Testis (tissue), 3 donors: ENCODE data around the gene VPS37B. TPM values are rescaled to one million over a fixed set of nuclear protein-coding genes. Genes with fewer than 3 reads are reported as not detected.

Source experiments
- DNase-seq: peaks from one replicate; pipeline ENCODE4 v3.0.0-alpha.2; 2019
- H3K27ac ChIP-seq, 2 donors: fragments of 200-600 bp; sonication (generic); one replicate each; pipeline ENCODE4 v1.5.1; 2019
- H3K27me3 ChIP-seq: fragments of 200-600 bp; sonication (generic); one replicate; pipeline ENCODE4 v1.5.1; 2019
- H3K36me3 ChIP-seq: fragments of 200-600 bp; sonication (generic); one replicate; pipeline ENCODE4 v1.5.1; 2017; ENCODE audit warnings: low read depth; ENCODE audit errors: missing control alignments
- H3K4me1 ChIP-seq: fragments of 200-600 bp; sonication (generic); one replicate; pipeline ENCODE4 v1.5.1; 2019
- H3K4me3 ChIP-seq, 2 donors: fragments of 200-600 bp; sonication (generic); one replicate each; pipeline ENCODE4 v1.5.1; 2017 to 2019
- H3K9me3 ChIP-seq: fragments of 200-600 bp; sonication (generic); one replicate; pipeline ENCODE4 v1.5.1; 2017
- POLR2A ChIP-seq: fragments of 450-650 bp; IDR thresholded peaks from one replicate; pipeline ENCODE4 v1.6.1; 2017; ENCODE audit warnings: antibody characterized with exemption, mild to moderate bottlenecking, moderate library complexity
- WGBS, 2 donors: methylation state at CpG; one replicate each; pipeline ENCODE4 v1.1.5; 2018; 5-methylcytosine and 5-hydroxymethylcytosine counted together
- intact Hi-C: fragments of 100-400 bp; cut with DNase I; formaldehyde crosslinking; loops from one replicate; pipeline ENCODE4 v1.15.1; 2023; ENCODE audit warnings: low total_unique reads
- polyA plus RNA-seq: library from polyadenylated mRNA; stranded (reverse); fragments of 350-450 nt; fragmentation: Illumina TruSeq; extraction: RNeasy Lipid Tissue Mini Kit (QIAGEN cat#74804); gene quantifications from one replicate; pipeline ENCODE4 v1.2.3, GENCODE V29; 2014; ENCODE audit warnings: low read depth, low replicate concordance; ENCODE audit not compliant: insufficient read depth
- total RNA-seq, 2 donors: library from RNA; depleted of rRNA; stranded (reverse); fragments of >200 nt; gene quantifications; one replicate each; pipeline ENCODE4 v1.2.3, GENCODE V29; 2016
- TF ChIP-seq, protein P1 (sequence below), 3 experiments: fragments of 450-650 bp in 2 of 3; fragments of 200-600 bp in 1 of 3; sonication (generic) in 1 of 3; IDR thresholded peaks; one replicate each; pipeline ENCODE4 v1.5.1; 2016 to 2019; ENCODE audit warnings: antibody characterized with exemption in 3 of 3, mild to moderate bottlenecking in 2 of 3, moderate library complexity in 1 of 3

Gene VPS37B
- total and polyA plus RNA-seq, 3 donors from 2014 or later: 38.0 to 90.1 (median 75.8) TPM

GRCh38 chr12:122921917-122922316 is 26.0 kb upstream of the VPS37B start:
- WGBS, 2 donors: 87 to 89% methylated on average over 8 of the region's 8 CpGs

GRCh38 chr12:122920687-122921086 is 24.8 kb upstream of the VPS37B start:
- intact Hi-C loops: no loop called here
- H3K27ac ChIP-seq: no peak overlapping the region
- DNase-seq: no peak
- no peaks in the 10 kb centered on the region for H3K36me3 ChIP-seq
- no peaks in the 10 kb centered on the region for H3K27me3 ChIP-seq
- H3K9me3 ChIP-seq: no peaks in the 10 kb centered on the region
- H3K4me1 ChIP-seq: peaks cover 14% of the 10 kb centered on the region
- H3K4me3 ChIP-seq: no peak overlapping the region
- TF ChIP-seq, protein P1, sequence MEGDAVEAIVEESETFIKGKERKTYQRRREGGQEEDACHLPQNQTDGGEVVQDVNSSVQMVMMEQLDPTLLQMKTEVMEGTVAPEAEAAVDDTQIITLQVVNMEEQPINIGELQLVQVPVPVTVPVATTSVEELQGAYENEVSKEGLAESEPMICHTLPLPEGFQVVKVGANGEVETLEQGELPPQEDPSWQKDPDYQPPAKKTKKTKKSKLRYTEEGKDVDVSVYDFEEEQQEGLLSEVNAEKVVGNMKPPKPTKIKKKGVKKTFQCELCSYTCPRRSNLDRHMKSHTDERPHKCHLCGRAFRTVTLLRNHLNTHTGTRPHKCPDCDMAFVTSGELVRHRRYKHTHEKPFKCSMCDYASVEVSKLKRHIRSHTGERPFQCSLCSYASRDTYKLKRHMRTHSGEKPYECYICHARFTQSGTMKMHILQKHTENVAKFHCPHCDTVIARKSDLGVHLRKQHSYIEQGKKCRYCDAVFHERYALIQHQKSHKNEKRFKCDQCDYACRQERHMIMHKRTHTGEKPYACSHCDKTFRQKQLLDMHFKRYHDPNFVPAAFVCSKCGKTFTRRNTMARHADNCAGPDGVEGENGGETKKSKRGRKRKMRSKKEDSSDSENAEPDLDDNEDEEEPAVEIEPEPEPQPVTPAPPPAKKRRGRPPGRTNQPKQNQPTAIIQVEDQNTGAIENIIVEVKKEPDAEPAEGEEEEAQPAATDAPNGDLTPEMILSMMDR (IDR thresholded peaks at IDR 0.05): no peak
- TF ChIP-seq POLR2A: no peak
- WGBS, 2 donors: 86 to 92% methylated on average over 5 of the region's 5 CpGs

More at GRCh38 chr12:122921917-122922316, 26.0 kb upstream of the VPS37B start:
- Histone ChIP-seq H3K4me3 (no peak overlapping the region), H3K27me3 (no peaks in the 10 kb centered on the region), H3K36me3 (no peaks in the 10 kb centered on the region), H3K27ac (no peak overlapping the region), H3K4me1 (peaks cover 14% of the 10 kb centered on the region), H3K9me3 (no peaks in the 10 kb centered on the region)
- intact Hi-C loops: no loop called here
- TF ChIP-seq, protein P1 (IDR thresholded peaks at IDR 0.05): no peak
- no peak for TF ChIP-seq POLR2A
- no peak for DNase-seq

GRCh38 chr12:122918827-122919226 is 22.9 kb upstream of the VPS37B start:
- WGBS, 2 donors: 85 to 86% methylated on average over 2 of the region's 2 CpGs
- Histone ChIP-seq H3K4me1 (peaks cover 14% of the 10 kb centered on the region), H3K27ac (no peak overlapping the region), H3K9me3 (no peaks in the 10 kb centered on the region), H3K27me3 (no peaks in the 10 kb centered on the region), H3K4me3 (no peak overlapping the region), H3K36me3 (no peaks in the 10 kb centered on the region)
- no peak for TF ChIP-seq POLR2A
- TF ChIP-seq, protein P1 (IDR thresholded peaks at IDR 0.05): no peak
- intact Hi-C loops: no loop called here
- DNase-seq: no peak

DNA sequence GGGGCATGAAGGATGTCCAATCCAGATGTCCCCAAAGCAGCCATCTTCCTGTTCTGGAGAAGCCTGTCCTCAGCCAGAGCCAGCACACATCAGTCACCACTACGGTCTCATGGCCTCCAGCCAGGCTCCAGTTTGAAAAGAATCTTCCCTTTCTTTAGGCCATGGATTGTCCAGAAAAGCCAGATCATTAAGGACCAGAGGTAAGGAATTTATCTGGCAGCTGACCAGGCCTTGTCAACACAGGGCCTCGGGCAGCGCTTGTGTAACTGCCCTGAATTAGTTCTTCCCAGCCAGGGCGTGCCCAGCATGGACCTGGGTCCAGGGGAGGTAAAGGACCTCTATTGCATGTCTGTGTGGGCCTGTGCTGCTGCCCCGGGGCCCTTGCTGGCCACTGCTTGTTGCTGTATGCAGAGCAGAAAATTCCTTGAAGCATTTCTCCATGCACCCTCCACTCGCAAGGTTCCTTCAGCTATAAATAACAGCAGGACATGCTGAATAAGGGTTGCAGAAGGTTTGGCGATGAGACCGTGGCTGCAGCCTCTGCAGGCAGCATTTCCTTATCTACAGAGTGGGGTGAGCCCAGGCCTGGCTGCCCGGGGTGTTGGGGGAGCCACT is 21.7 kb upstream of the VPS37B start:
- Histone ChIP-seq H3K9me3 (no peaks in the 10 kb centered on the region), H3K27ac (peak overlapping the region in 1 of 2 donors; percentile 31), H3K4me3 (no peak overlapping the region), H3K27me3 (no peaks in the 10 kb centered on the region), H3K36me3 (no peaks in the 10 kb centered on the region), H3K4me1 (peaks cover 14% of the 10 kb centered on the region)
- TF ChIP-seq, protein P1 (IDR thresholded peaks at IDR 0.05): no peak
- TF ChIP-seq POLR2A: no peak
- intact Hi-C loops: no loop called here
- WGBS, 2 donors: 27 to 31% methylated on average over 2 to 9 of the region's 9 CpGs
- DNase-seq: peak; percentile 49
